Glutamatergic neuron (in vitro differentiated cells): ENCODE measurements around the gene OLA1. TPM values are rescaled to one million over a fixed set of nuclear protein-coding genes. Genes with fewer than 3 reads are reported as not detected.
A peak's percentile ranks its signal among the peaks of the same experiment; 100 is the strongest.

ENCODE experiments used
- DNase-seq: peaks from one replicate; pipeline ENCODE4 v3.0.0; 2022
- H3K27ac Mint-ChIP-seq: one replicate; pipeline ENCODE4 v1.8.0; 2020; ENCODE audit warnings: mild to moderate bottlenecking, mixed read lengths, inconsistent platforms; ENCODE audit not compliant: unreplicated experiment
- H3K27me3 Mint-ChIP-seq: one replicate; pipeline ENCODE4 v1.8.0; 2020; ENCODE audit warnings: mild to moderate bottlenecking, moderate library complexity, mixed read lengths, inconsistent platforms; ENCODE audit not compliant: unreplicated experiment
- H3K36me3 Mint-ChIP-seq: one replicate; pipeline ENCODE4 v1.8.0; 2020; ENCODE audit warnings: mild to moderate bottlenecking, mixed read lengths, inconsistent platforms; ENCODE audit not compliant: unreplicated experiment
- H3K4me1 Mint-ChIP-seq: one replicate; pipeline ENCODE4 v1.8.0; 2020; ENCODE audit warnings: mild to moderate bottlenecking, low read depth, mixed read lengths, inconsistent platforms; ENCODE audit not compliant: unreplicated experiment
- H3K4me3 Mint-ChIP-seq: one replicate; pipeline ENCODE4 v1.8.0; 2020; ENCODE audit warnings: mild to moderate bottlenecking, mixed read lengths, inconsistent platforms; ENCODE audit not compliant: unreplicated experiment
- H3K9me3 Mint-ChIP-seq: one replicate; pipeline ENCODE4 v1.8.0; 2020; ENCODE audit warnings: mild to moderate bottlenecking, moderate library complexity, mixed read lengths, inconsistent platforms; ENCODE audit not compliant: unreplicated experiment
- CTCF ChIP-seq: fragments of 200-600 bp; sonication (generic); IDR thresholded peaks from one replicate; pipeline ENCODE4 v1.5.0; 2021; ENCODE audit not compliant: partially characterized antibody, unreplicated experiment
- total RNA-seq: library from RNA; stranded (reverse); fragmentation: NEBNext Ultra II Directional; extraction: Animal tissue kit (Norgen Biotek cat#: 25700); gene quantifications from one replicate; pipeline ENCODE4 v1.2.1, GENCODE V29; 2021; ENCODE audit not compliant: unreplicated experiment

The OLA1 gene
- total RNA-seq, 1 donor from 2014 or later: 96.2 TPM

- TF ChIP-seq CTCF: no peak
- Mint-ChIP-seq H3K4me3 (no peak overlapping the region), H3K9me3 (no peaks in the 10 kb centered on the region), H3K27me3 (peaks cover 1% of the 10 kb centered on the region), H3K27ac (no peak overlapping the region), H3K36me3 (peaks cover 5% of the 10 kb centered on the region), H3K4me1 (peaks cover 13% of the 10 kb centered on the region)
- no peak for DNase-seq
Observed at GRCh38 chr2:174195253-174195652, 53.1 kb downstream of the OLA1 start.

- Mint-ChIP-seq H3K9me3 (no peaks in the 10 kb centered on the region), H3K4me3 (no peak overlapping the region), H3K4me1 (peaks cover 13% of the 10 kb centered on the region), H3K27me3 (peaks cover 1% of the 10 kb centered on the region), H3K27ac (peak overlapping the region; percentile 62), H3K36me3 (peaks cover 5% of the 10 kb centered on the region)
- DNase-seq: no peak
- no peak for TF ChIP-seq CTCF
Observed at GRCh38 chr2:174193737-174194136, 54.6 kb downstream of the OLA1 start.

GRCh38 chr2:174192664-174193063 is 55.7 kb downstream of the OLA1 start:
- DNase-seq: no peak
- peaks cover 13% of the 10 kb centered on the region for H3K4me1 Mint-ChIP-seq
- H3K9me3 Mint-ChIP-seq: no peaks in the 10 kb centered on the region
- no peak overlapping the region for H3K27ac Mint-ChIP-seq
- peaks cover 1% of the 10 kb centered on the region for H3K27me3 Mint-ChIP-seq
- H3K4me3 Mint-ChIP-seq: no peak overlapping the region
- no peak for TF ChIP-seq CTCF
- H3K36me3 Mint-ChIP-seq: peaks cover 5% of the 10 kb centered on the region

- Mint-ChIP-seq H3K36me3 (peaks cover 5% of the 10 kb centered on the region), H3K9me3 (no peaks in the 10 kb centered on the region), H3K4me3 (no peak overlapping the region), H3K27ac (no peak overlapping the region), H3K27me3 (no peaks in the 10 kb centered on the region), H3K4me1 (peaks cover 5% of the 10 kb centered on the region)
- TF ChIP-seq CTCF: no peak
- no peak for DNase-seq
Observed at GRCh38 chr2:174191342-174192074, 56.8 kb downstream of the OLA1 start.

- Mint-ChIP-seq H3K36me3 (no peaks in the 10 kb centered on the region), H3K27me3 (no peaks in the 10 kb centered on the region), H3K27ac (no peak overlapping the region), H3K4me1 (no peaks in the 10 kb centered on the region), H3K4me3 (no peak overlapping the region), H3K9me3 (no peaks in the 10 kb centered on the region)
- TF ChIP-seq CTCF: no peak
- DNase-seq: no peak
Observed at GRCh38 chr2:174184915-174185314, 63.4 kb downstream of the OLA1 start.
